ENCODE data around the gene DNAH6. TPM values are rescaled to one million over a fixed set of nuclear protein-coding genes. Genes with fewer than 3 reads are reported as not detected.
A peak's percentile ranks its signal among the peaks of the same experiment; 100 is the strongest.

The DNAH6 gene
- total RNA-seq, 1 donor from 2014 or later: 1.6 TPM

DNA sequence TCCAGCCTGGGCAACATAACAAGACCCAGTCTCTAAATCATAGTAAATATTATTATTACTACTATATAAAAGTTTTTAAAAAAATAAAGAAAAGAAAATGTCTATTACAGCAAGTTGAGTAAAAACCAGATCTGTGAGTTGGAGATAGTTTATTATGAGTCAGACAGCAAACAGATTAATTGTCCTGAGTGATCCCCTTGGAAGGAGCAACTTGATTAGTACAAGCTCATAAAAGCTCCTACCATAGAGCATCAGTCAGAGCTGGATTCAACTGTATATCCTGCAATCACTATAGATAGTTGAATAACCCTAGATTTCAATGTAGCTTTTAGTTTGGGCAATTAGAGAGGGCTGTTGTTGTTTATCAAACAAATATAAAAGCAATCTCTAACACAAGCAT is 280.5 kb downstream of the DNAH6 start:
- DNase-seq (ENCODE audit: low read depth): no peak

DNA sequence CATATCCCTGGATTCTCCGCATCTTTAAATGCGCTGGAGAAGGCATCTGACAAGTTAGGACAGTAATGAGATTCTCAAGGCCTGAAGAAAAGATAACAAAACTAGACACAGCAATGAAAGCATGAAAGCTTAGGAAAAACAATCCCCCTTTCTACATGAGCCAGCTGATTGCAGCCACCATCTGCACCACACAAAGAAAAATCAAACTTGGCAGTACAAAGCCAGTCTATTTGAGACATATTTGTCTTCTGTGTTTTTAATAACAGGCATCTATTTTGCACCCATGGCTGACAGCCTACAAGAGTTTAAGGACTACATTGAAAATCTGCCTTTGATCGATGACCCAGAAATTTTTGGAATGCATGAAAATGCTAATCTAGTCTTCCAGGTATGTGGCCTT is 281.0 kb downstream of the DNAH6 start:
- no peak for DNase-seq (ENCODE audit: low read depth)

DNA sequence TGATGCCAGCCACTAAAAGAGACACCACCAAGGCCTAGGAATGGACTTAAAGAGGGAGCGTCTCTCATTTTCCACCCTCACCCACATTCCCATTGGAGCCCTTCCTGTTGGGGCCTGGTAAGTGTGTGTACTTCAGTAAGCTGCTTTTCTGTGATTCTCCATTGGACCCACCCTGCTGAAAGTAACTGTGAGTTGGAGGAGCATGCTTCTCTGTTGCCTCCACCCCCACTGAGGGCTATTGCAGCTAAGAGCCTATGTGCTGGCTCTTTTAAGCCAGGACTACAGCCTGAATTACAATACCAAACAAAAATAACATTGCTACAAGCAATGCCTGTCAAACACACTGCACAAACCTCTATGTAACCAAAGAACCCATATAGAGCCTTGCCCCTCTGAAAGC is 283.5 kb downstream of the DNAH6 start:
- no peak for DNase-seq (ENCODE audit: low read depth)

DNA sequence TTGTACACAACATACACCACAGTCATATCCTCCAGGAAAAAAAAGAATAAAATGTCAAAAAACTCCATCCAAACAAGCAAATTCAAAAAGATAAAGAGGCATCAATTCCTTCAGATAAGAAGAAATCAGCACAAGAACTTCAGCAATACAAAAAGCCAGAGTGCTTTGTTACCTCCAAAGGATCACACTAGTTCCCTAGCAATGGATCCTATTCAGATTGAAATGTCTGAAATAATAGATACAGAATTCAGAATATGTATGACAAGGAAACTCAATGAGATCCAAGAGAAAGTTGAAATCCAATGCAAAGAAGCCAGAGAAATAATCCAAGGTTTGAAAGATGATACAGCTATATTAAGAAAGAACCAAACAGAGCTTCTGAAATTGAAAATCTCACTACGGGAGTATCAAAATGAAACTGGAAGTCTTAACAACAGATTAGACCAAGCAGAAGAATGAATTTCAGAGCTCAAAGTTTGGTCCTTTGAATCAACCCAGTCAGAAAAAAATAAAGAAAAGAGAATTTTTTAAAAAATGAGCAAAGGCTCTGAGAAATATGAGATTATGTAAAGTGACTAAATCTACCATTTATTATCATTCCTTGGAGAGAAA is 284.0 kb downstream of the DNAH6 start:
- no peak for DNase-seq (ENCODE audit: low read depth)

DNA sequence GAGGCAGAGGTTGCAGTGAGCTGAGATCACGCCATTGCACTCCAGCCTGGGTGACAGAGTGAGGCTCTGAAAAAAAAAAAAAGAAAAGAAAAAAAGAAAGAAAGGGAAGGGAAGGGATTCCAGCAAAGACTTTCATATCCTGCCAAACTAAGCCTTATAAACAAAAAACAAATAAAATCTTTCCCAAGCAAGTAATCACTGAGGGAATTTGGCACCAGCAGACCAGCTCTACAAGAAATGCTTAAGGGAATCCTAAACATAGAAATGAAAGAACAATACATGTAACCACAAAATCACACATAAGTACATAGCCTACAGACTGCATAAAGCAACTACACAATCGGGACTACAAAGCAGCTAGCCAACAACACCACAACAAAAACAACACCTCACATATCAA is 285.5 kb downstream of the DNAH6 start:
- no peak for DNase-seq (ENCODE audit: low read depth)

DNA sequence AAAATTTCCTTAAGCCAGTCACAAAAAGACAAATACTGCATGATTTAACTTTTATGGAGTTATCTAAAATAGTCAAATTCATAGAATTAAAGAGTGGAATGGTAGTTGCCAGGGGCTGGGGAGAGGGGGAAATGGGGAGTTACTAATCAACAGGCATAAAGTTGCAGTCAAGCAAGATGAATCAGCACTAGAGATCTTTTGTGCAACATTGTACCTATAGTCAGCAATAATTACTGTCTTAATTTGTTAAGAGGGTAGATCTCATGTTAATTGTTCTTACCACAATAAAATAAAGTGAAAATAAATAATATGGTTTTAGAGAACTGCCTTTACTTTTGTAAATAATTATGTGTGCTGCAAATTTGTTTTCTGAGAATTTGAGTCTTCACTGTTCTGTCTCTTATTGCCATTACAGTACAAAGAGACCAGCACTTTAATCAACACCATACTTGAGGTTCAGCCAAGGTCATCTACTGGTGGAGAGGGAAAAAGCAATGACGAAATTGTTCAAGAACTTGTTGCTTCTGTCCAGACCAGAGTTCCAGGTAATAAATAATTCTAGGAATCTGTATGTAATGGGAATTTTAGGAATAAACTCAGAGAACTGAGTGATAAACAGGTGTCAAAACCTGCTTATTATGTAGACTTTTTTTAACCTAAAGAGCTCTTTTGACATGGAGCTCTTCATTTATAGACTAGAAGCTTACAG is 289.1 kb downstream of the DNAH6 start:
- peak; percentile 9 for DNase-seq (ENCODE audit: low read depth)

DNA sequence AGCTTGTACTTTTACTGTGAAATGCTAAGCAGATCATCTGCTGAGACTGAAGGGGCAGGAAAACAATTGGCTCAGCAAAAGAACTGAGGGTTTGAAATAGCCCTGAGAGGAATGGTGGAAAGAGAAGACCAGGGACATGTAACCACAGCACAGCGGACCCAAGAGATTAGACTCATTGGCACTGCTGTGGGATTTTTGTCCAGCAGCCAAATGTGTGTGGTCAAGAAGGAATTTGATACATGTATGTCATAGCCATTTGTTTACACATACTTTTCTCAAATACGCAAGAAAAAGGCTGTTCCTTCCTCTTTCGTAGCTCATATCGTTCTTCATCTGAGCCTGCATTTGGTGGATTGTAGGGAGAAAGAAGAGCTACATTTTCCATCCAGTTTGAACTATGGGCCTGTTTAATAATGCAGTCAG is 290.8 kb downstream of the DNAH6 start:
- peak; percentile 65 for DNase-seq (ENCODE audit: low read depth)

DNA sequence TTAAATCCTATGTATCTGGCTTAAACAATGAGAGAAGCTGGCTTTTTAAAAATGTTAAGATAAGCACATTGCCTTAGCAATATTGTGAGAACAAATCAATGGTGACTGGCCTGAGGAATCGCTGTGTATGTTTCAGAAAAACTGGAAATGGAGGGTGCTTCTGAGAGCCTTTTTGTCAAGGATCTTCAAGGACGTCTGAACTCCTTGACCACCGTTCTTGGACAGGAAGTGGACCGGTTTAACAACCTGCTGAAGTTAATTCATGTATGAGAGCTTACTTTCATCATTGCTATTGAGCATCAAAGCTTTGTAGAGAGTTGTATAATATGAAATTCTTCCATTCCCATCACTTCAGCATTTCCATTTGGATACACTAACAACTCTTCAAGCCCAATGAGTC is 292.0 kb downstream of the DNAH6 start:
- no peak for DNase-seq (ENCODE audit: low read depth)

DNA sequence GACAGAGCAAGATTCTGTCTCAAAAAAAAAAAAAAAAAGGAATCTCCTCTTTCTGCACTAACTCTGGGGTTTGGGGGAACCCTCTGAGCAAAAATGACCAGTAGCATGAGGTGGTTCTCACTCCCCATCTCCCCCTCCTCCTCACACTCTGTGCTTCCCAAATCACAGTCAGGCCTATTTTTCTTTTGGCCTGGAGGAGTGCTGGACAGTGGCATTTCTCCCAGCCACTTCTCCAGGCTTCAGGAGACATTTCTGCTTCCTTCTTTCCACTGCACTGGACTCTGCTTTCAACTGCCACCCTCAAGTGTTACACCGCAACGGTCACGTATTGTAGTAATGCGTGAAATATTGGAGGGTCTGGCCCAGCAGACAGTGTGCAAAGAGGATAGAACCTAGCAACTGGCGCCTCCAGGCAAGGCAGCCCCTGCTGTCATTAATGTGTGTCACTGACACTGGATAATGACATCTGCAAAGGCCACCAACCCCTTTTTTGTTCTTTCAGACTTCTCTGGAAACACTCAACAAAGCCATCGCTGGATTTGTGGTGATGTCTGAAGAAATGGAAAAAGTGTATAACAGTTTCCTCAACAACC is 295.6 kb downstream of the DNAH6 start:
- no peak for DNase-seq (ENCODE audit: low read depth)

DNA sequence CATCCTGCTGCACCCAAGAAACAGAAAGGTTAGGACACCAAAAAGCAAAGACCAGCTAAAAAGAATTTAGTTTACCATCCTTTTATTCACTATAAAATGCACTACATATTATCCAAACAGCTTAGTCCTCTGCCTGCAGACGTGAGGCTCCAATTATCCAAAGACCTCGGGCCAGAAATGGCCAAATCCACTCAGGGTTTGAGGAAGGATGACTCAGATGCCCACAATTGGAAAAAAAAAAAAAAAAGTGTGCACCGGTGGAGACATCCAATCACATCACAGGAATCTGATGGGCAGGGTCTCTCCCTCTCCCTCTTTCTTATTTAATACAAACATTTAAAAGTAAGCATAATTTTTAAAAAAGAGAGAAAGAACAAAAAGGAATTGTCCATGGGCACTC is 298.8 kb downstream of the DNAH6 start:
- DNase-seq (ENCODE audit: low read depth): no peak

DNA sequence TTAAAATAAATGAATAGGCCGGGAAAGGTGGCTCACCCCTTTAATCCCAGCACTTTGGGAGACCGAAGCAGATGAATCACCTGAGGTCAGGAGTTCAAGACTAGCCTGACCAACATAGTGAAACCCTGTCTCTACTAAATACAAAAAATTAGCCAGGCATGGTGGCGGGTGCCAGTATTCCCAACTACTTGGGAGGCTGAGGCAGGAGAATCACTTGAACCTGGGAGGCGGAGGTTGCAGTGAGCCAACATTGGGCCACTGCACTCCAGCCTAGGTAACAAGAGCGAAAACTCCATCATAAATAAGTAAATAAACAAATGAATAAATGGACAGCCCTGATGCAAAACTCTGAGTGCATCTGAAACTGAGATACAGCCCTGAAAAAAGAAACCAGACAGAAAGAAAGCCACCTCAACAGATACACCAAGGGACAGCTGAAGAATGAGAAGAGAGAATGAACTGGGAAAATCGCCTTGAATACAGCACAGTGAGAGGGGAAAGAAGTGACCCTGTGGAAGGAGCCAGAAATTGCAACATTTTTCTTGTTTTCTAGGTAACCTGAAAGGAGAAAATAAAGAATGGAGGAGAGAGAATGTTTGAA is 300.2 kb downstream of the DNAH6 start:
- no peak for DNase-seq (ENCODE audit: low read depth)

DNA sequence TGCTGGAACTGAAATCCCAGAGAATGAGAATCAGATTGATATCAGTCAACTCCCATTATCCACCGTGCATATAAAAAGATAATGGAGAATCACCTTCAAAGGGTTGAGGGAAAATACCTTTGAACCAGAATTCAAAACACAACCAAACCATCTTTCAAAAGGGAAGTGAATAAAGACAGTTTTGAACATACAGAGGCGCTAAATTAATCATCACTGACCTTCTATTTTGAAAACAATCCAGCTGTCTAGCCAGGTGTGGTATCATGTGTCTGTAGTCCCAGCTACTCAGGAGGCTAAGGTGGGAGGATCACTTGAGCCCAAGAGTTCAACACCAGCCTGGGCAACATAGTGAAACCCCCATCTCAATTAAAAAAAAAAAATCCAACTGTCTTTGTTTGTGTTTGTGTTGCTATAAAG is 300.9 kb downstream of the DNAH6 start:
- no peak for DNase-seq (ENCODE audit: low read depth)

DNA sequence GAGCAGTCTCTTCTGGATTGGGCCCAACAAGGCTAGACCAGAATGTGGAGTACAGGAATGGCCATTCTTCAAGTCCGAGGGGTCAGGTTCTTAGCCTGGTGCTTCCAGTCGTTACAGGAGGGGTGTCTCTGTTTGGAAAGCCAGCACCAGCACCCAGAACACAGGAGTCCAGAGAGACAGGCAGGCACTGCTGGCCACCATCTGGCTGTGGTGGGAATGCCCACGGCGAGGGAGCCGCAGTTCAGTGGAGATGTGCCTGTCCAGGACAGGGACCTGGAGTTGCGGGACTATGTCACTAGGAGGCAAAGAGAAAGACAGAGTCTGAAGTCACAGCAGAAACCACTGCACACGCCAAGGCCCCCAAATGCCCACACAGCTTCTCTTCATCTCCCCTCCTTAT is 305.5 kb downstream of the DNAH6 start:
- no peak for DNase-seq (ENCODE audit: low read depth)

DNA sequence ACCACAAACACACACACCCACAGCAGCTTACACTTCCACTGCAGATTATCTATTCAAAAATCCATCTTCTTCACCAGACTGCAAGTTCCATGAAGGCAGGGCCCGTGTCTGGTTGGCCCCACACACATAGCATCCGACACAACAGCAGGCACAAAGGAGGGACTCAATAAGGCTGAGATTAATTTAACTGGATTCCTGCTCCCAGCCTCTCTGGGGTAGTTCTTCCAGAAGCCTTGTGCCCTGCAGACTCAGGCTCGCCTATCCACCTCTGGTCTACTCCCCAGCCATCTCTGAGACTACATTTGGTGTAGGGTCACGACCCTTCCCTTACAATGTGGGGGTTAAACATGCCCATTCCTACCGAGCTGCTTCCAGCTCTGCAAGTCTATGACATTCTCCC is 306.9 kb downstream of the DNAH6 start:
- no peak for DNase-seq (ENCODE audit: low read depth)

DNA sequence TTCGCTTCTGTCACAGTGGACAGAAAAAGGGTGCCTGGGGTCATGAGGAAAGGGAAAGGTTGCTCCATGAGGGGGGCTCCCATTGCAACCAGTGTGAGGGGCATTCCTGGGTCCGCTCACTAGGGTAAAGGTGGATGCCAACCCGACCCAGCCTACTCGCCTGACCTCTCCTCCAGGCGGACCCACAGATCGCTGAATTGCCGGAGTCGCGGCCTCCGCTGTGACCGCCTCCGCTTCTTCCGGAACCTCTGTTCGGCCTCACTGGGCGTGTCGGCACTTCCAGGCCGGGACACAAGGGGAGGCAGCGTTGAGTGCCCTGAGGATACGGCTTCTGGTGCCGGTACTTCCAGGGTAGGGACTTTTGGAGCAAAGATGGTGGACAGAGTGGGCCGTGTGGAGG is 307.5 kb downstream of the DNAH6 start:
- DNase-seq (ENCODE audit: low read depth): no peak

DNA sequence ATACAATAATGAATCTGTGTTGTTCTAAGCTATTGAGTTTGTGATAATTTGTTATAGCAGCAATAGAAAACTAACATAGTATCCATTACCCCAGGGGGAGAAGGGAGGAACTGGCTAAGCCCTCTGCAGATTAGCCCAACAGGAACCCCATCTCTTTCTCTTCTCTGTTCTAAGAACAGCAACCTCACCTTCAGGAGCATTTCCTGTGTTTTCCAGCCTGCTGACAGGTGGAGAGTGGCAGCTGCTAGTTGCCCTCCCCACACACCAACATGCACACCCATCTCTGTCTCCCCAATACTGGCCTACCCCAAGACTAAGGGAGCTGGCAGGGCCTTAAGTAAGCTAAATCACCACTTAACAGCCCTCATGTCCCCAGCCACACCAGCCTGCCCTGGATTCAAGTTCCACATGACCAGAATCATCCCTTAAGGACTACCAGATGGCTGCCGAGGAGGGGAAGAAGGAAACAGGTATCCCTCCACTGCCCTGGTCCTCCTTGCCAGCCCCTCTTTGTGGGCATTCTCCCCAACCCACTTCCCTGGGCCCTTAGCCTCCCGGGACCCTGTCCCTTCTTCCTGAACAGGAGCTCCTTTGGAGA is 311.8 kb downstream of the DNAH6 start:
- no peak for DNase-seq (ENCODE audit: low read depth)

DNA sequence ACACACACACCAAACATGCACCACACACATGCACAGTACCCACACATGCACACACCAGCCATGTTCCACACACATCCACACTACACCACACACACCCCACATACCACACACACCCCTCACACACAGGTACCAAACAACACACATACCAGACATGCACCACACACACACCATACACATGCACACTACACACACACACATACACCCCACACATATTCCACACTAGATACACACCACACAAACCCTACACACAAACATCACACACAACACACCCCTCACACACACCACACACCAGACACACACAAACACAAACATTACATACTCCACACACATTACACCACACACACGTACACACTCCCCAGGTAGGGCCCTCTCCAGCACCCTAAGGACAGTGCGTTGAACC is 313.4 kb downstream of the DNAH6 start:
- no peak for DNase-seq (ENCODE audit: low read depth)

DNA sequence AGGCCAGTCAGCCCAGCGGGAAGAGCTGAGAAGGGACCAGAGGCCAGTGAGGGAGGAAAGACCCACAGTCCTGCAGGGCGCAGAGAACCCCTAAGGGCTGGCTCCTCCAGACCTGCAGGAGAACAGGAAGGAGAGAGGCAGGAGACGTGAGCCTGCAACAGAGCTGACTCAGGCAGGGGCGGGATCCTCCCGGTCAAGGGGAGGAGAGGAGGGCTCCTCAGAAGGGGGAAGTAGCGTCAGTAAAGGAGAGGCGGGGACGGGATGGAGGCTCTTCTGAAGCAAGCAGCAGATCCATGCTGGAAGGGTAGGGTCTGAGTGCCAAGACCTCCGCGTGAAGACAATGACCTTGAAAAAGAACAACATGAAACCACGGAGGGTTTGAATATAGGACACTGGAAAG is 313.8 kb downstream of the DNAH6 start:
- no peak for DNase-seq (ENCODE audit: low read depth)

DNA sequence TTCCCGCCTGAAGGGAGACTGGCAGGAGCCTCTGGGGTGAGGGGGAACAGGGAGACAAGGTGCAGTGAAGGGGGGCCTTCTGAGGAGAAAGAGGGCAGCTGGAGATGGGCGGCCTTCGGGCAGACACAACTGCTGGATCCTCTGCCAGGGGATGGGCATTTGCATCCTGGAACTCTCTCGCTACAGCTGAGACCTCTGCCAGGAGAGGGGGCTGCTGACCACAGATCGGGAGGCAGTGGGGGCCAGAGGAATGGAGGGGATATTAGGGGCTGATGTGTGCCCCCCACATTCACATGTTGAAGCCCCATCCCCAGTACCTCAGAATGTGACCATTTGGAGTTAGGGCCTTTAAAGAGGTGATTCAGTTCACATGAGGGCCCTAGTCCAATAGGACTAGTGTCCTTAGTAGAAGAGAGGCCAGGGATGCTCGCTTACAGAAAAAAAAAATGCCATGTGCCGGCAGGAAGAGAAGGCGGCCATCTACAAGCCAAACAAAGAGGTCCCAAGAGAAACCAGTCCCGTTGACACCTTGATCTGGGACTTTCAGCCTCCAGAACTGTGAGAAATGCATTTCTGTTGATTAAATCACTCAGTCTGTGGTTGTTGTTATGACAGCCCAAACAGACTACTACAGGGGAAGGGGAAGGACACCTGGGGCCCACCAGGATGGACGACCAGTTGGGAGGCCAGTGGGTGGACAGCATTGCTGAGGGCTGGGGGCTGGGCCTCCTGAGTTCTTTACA is 314.6 kb downstream of the DNAH6 start:
- DNase-seq (ENCODE audit: low read depth): no peak

DNA sequence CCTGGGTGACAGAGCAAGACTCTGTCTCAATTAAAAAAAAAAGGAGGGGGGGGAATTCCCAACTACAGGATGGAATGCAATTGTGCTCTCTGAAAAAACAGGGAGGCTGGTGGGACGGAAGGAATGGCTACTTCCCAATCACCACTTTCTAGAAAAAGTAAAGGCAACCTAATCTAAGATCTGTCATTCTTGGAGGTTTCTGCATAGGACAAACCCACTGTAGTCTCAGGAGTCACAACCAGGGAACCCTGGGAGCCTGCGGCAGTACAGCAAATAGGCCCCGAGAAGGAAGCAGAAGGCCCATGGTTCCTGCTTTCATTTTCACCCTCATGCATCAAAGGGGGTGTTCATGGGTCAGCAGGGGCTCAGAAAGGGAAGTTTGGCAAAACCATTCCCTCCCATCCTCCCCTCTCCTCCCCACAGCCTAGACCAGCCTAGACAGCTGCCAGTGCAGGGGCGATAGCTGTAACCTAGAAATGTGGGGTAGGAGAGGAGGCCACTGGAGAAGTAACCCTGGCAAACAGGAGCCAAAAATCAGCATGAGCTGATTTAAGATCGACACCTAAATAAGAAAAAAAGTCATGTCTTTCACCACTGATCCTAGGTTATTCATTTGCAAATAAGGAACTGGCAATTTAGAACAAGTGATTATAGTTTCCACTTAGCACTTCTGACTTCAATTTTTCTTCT is 316.6 kb downstream of the DNAH6 start:
- peak; percentile 11 for DNase-seq (ENCODE audit: low read depth)

DNA sequence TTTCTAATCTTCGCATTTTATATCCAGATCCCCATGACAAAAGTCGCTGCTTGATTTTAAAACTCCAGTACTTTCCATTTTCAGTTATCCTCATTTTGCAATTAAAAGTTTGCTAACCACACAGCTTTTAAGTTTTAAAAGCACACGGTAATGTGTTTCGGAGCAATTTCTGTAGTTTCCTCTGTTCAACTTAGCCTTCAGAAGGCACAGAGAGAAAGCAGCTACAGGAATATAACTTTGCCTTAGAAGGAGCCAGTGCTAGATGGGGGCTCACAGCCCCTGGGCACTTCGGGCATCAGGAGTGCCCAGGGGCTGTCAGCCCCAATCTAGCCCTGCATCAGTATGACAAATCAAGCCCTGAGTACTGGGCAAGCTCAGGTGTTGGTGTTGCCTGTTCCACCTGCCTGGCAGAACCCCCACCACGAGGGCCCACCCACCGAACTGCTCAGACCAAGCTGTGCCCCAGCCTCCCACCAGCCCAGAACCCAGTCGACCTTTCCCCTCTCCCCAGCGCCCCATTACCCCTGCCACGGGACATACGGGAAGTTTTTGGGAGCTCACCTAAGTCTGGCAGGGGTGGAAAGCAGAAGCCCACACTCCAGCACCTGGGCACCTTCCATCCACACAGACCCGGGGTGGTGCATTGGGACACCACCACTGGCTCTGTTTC is 317.3 kb downstream of the DNAH6 start:
- DNase-seq (ENCODE audit: low read depth): no peak
